AG09309 (cell line): Measurements from ENCODE around the gene OPA3.

Experiments used
- DNase-seq: peaks from one replicate; pipeline ENCODE4 v3.0.0-alpha.2; 2010; ENCODE audit warnings: low read depth
- H3K4me3 ChIP-seq: 2 replicates; pipeline ENCODE4 v1.5.1; 2011; ENCODE audit warnings: mild to moderate bottlenecking, low read depth, low read length, moderate library complexity; ENCODE audit not compliant: control insufficient read depth
- CTCF ChIP-seq: IDR thresholded peaks from 2 replicates; pipeline ENCODE4 v1.5.1; 2011; ENCODE audit warnings: mild to moderate bottlenecking, low read depth, low read length, inconsistent platforms; ENCODE audit not compliant: insufficient read depth, control insufficient read depth; ENCODE audit errors: missing control alignments

Gene OPA3

GRCh38 chr19:45503909-45504308, 80.7 kb downstream of the OPA3 start:
- DNase-seq: no peak
- no peak overlapping the region for H3K4me3 ChIP-seq
- no peak for TF ChIP-seq CTCF

DNA sequence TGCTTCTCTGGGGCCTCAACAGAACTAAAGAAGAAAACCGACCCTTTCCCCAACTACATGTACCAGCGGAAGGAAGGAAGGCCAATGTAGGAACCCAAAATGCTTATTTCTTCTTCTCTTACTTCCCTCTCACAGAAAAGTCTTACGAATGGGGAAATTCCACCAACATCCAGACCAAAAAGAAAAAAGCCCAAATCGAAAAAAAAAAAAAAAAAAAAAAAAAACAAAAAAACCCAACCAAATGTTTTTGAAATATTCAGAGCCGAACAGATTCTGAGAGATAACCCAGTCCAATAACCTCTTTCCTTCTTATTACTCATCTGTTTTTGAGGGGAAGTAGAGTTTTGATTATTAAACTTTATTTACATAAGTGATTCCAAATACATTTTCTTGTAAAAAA, 82.5 kb downstream of the OPA3 start:
- no peak overlapping the region for H3K4me3 ChIP-seq
- TF ChIP-seq CTCF: no peak
- DNase-seq: no peak

DNA sequence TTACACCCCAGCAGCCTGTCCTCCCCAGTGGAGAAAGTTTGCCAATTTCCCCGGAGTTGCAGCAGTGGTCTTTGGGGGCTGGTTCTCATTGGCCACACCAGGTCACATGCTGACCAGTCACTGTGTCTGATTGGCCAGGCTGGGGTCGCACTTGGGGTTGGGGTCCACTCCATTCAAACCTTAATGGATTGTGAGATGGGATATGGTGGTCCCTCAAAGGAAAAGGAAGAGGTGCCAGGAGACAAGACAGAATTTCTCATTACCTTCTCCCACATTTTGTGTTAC, 82.9 kb downstream of the OPA3 start:
- no peak for TF ChIP-seq CTCF
- DNase-seq: no peak
- H3K4me3 ChIP-seq: no peak overlapping the region

GRCh38 chr19:45500918-45501729, 83.5 kb downstream of the OPA3 start:
- H3K4me3 ChIP-seq: no peak overlapping the region
- no peak for TF ChIP-seq CTCF
- DNase-seq: no peak

- H3K4me3 ChIP-seq: no peak overlapping the region
- no peak for TF ChIP-seq CTCF
- DNase-seq: no peak
These were observed 85.1 kb downstream of the OPA3 start for GRCh38 chr19:45499196-45500180.

DNA sequence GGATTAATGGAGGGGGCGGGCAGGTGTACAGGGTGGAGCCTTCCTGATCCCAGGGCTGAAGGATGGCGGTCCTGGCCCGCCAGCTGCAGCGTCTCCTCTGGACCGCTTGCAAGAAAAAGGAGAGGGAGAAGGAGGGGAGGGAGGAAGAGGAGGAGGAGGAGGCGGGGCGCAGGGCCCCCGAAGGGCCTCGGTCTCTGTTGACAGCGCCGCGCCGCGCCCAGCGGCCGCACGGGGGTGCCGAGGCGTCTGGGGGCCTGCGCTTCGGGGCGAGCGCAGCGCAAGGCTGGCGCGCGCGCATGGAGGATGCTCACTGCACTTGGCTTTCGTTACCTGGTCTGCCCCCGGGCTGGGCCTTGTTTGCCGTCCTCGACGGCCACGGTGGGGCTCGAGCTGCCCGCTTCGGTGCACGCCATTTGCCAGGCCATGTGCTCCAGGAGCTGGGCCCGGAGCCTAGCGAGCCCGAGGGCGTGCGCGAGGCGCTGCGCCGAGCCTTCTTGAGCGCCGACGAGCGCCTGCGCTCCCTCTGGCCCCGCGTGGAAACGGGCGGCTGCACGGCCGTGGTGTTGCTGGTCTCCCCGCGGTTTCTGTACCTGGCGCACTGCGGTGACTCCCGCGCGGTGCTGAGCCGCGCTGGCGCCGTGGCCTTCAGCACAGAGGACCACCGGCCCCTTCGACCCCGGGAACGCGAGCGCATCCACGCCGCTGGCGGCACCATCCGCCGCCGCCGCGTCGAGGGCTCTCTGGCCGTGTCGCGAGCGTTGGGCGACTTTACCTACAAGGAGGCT, 86.0 kb downstream of the OPA3 start, which contains the start of gene PPM1N:
PPM1N (plus strand) TSS at position 33 of the 785 bp plus-strand sequence; CDS start at position 63, 30 bp downstream.
- no peak for TF ChIP-seq CTCF
- H3K4me3 ChIP-seq: peak within 1 kb of the TSS; percentile 32
- DNase-seq: no peak
